OCI-LY7 (cell line): ENCODE measurements around the gene XPOT. TPM values are rescaled to one million over a fixed set of nuclear protein-coding genes. Genes with fewer than 3 reads are reported as not detected.

Source experiments
- BruUV-seq: library from RNA; stranded (reverse); fragments of 400-500 nt; replicated peaks from 2 replicates; lab custom pipeline; 2021; lab: Mats Ljungman, UMichigan
- CTCF ChIA-PET: fragments of 300-600 bp; sonication (Branson Sonifier 250); formaldehyde crosslinking; loops from one replicate; lab custom pipeline; 2022; ENCODE audit warnings: antibody characterized with exemption; ENCODE audit not compliant: unreplicated experiment; lab: Charles Lee
- POLR2A ChIA-PET: fragments of 300-600 bp; sonication (Branson Sonifier 250); formaldehyde crosslinking; loops from one replicate; lab custom pipeline; 2022; ENCODE audit warnings: antibody characterized with exemption; lab: Charles Lee
- DNase-seq: peaks from one replicate; pipeline ENCODE4 v3.0.0-alpha.2; 2015; ENCODE audit warnings: low spot score
- H2AFZ ChIP-seq: fragments of 200-600 bp; sonication (generic), shearing (Covaris generic); 2 replicates; pipeline ENCODE4 v1.6.1; 2014; ENCODE audit warnings: mild to moderate bottlenecking, antibody characterized with exemption, low read length, moderate library complexity
- H3K27ac ChIP-seq: fragments of 200-600 bp; sonication (generic); 2 replicates; pipeline ENCODE4 v1.5.1; 2014; ENCODE audit warnings: mixed run types, low read depth, mild to moderate bottlenecking, moderate library complexity, low read length, inconsistent platforms; ENCODE audit not compliant: poor library complexity, severe bottlenecking
- H3K36me3 ChIP-seq: fragments of 200-600 bp; sonication (generic); 2 replicates; pipeline ENCODE4 v1.6.1; 2014; ENCODE audit warnings: mild to moderate bottlenecking, antibody characterized with exemption, low read length, moderate library complexity, mixed read lengths; ENCODE audit not compliant: insufficient read depth
- H3K4me1 ChIP-seq: fragments of 200-600 bp; sonication (generic); 2 replicates; pipeline ENCODE4 v1.5.1; 2014; ENCODE audit warnings: mild to moderate bottlenecking, low read length; ENCODE audit not compliant: insufficient read depth, poor library complexity, severe bottlenecking
- H3K4me2 ChIP-seq: fragments of 200-600 bp; sonication (generic); 2 replicates; pipeline ENCODE4 v1.6.1; 2014; ENCODE audit warnings: mild to moderate bottlenecking, low read length
- H3K4me3 ChIP-seq: fragments of 200-600 bp; sonication (generic); 2 replicates; pipeline ENCODE4 v1.5.1; 2014; ENCODE audit warnings: mild to moderate bottlenecking, low read depth, low read length; ENCODE audit not compliant: poor library complexity, severe bottlenecking
- H3K79me2 ChIP-seq: fragments of 200-600 bp; sonication (generic); 2 replicates; pipeline ENCODE4 v1.6.1; 2016; ENCODE audit warnings: low read depth, mild to moderate bottlenecking, low read length, moderate library complexity, mixed read lengths; ENCODE audit not compliant: insufficient read depth
- H3K9me2 ChIP-seq: fragments of 200-600 bp; sonication (generic); 2 replicates; pipeline ENCODE4 v1.6.1; 2016; ENCODE audit warnings: mild to moderate bottlenecking, low read length, mixed read lengths; ENCODE audit not compliant: insufficient read depth
- H3K9me3 ChIP-seq: fragments of 200-600 bp; sonication (generic); 2 replicates; pipeline ENCODE4 v1.6.1; 2014; ENCODE audit warnings: mild to moderate bottlenecking, mixed run types, low read length, mixed read lengths
- H4K20me1 ChIP-seq: fragments of 200-600 bp; sonication (generic); 2 replicates; pipeline ENCODE4 v1.6.1; 2014; ENCODE audit warnings: mild to moderate bottlenecking, antibody characterized with exemption, low read length, moderate library complexity, mixed read lengths; ENCODE audit not compliant: insufficient read depth
- EZH2phosphoT487 ChIP-seq: fragments of 200-600 bp; sonication (generic); IDR thresholded peaks from 2 replicates; pipeline ENCODE4 v1.6.1; 2018; ENCODE audit warnings: low read depth, borderline replicate concordance, mild to moderate bottlenecking, mixed run types, antibody characterized with exemption, low read length, moderate library complexity, mixed read lengths
- intact Hi-C: fragments of 100-400 bp; cut with micrococcal nuclease; formaldehyde crosslinking; loops from one replicate; pipeline ENCODE4 v1.10.0; 2022; ENCODE audit not compliant: unreplicated experiment
- total RNA-seq, 2 experiments: library from RNA; depleted of rRNA in 1 of 2; stranded (reverse); fragments of >200 nt in 1 of 2; shearing (Covaris generic) in 1 of 2; gene quantifications; 2 replicates each; pipeline ENCODE4 v1.2.3, GENCODE V29; 2014 to 2022
- TF ChIP-seq, protein P1 (sequence below): fragments of 200-600 bp; sonication (generic); conservative IDR thresholded peaks from 2 replicates; pipeline ENCODE4 v1.5.1; 2014; ENCODE audit warnings: mild to moderate bottlenecking, antibody characterized with exemption, low read length, moderate library complexity, mixed read lengths

XPOT gene
- total RNA-seq, 2 experiments from 2014 or later: 101 to 210 TPM

GRCh38 chr12:64385468-64385867, 18.7 kb upstream of the XPOT start:
- Histone ChIP-seq H4K20me1 (no peaks in the 10 kb centered on the region), H2AFZ (no peak overlapping the region), H3K9me2 (no peaks in the 10 kb centered on the region), H3K4me2 (no peak overlapping the region), H3K27ac (no peak overlapping the region), H3K4me3 (no peak overlapping the region), H3K79me2 (no peaks in the 10 kb centered on the region), H3K9me3 (no peaks in the 10 kb centered on the region), H3K4me1 (no peaks in the 10 kb centered on the region), H3K36me3 (no peaks in the 10 kb centered on the region)
- DNase-seq: no peak
- ChIA-PET POLR2A (no interaction called here), CTCF (no interaction called here)
- intact Hi-C loops: no loop called here
- TF ChIP-seq, protein P1, sequence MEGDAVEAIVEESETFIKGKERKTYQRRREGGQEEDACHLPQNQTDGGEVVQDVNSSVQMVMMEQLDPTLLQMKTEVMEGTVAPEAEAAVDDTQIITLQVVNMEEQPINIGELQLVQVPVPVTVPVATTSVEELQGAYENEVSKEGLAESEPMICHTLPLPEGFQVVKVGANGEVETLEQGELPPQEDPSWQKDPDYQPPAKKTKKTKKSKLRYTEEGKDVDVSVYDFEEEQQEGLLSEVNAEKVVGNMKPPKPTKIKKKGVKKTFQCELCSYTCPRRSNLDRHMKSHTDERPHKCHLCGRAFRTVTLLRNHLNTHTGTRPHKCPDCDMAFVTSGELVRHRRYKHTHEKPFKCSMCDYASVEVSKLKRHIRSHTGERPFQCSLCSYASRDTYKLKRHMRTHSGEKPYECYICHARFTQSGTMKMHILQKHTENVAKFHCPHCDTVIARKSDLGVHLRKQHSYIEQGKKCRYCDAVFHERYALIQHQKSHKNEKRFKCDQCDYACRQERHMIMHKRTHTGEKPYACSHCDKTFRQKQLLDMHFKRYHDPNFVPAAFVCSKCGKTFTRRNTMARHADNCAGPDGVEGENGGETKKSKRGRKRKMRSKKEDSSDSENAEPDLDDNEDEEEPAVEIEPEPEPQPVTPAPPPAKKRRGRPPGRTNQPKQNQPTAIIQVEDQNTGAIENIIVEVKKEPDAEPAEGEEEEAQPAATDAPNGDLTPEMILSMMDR: no peak
- TF ChIP-seq EZH2phosphoT487: no peak
- BruUV-seq: no TSS peak

- no peak for TF ChIP-seq EZH2phosphoT487
- TF ChIP-seq, protein P1: no peak
- Histone ChIP-seq H3K4me1 (no peaks in the 10 kb centered on the region), H3K36me3 (no peaks in the 10 kb centered on the region), H3K4me3 (no peak overlapping the region), H3K4me2 (no peak overlapping the region), H3K27ac (no peak overlapping the region), H3K9me3 (no peaks in the 10 kb centered on the region), H2AFZ (no peak overlapping the region), H3K79me2 (no peaks in the 10 kb centered on the region), H4K20me1 (no peaks in the 10 kb centered on the region), H3K9me2 (no peaks in the 10 kb centered on the region)
- no peak for DNase-seq
- no TSS peak for BruUV-seq
- ChIA-PET POLR2A (no interaction called here), CTCF (no interaction called here)
- intact Hi-C loops: no loop called here
Observed at GRCh38 chr12:64387197-64387816, 16.9 kb upstream of the XPOT start.

DNA sequence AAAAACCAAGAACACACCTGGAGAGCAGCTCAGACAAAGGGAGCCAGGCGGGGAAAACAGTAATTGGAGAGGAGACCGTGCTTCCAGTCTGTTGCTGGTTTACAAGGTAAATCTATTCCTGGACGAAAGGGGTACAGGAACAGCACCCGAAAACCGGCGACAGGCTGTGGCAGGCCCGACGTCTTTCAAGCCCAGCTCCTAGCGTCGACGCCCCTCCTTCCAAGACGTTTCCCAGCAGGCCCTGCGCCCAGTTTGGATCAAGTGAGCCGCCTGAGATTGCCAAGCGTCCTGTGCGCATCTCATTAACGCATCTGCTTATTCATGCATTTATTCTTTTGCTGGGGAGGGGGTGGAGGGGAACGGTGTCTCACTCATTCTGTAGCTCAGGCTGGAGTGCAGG, 15.0 kb upstream of the XPOT start:
- ChIA-PET POLR2A (interaction anchor here (0.7 kb wide), 1 partner anchor 43 kb away, joined by 4 read pairs; no protein-coding TSS in a partner anchor), CTCF (no interaction called here)
- Histone ChIP-seq H3K4me2 (no peak overlapping the region), H3K4me3 (no peak overlapping the region), H3K4me1 (no peaks in the 10 kb centered on the region), H3K27ac (no peak overlapping the region), H3K36me3 (no peaks in the 10 kb centered on the region), H3K9me2 (no peaks in the 10 kb centered on the region), H3K9me3 (no peaks in the 10 kb centered on the region), H3K79me2 (no peaks in the 10 kb centered on the region), H2AFZ (no peak overlapping the region), H4K20me1 (no peaks in the 10 kb centered on the region)
- intact Hi-C loops: no loop called here
- TF ChIP-seq EZH2phosphoT487: no peak
- TF ChIP-seq, protein P1: no peak
- BruUV-seq: no TSS peak
- no peak for DNase-seq
